Measurements from ENCODE around the gene SEL1L2.

DNA sequence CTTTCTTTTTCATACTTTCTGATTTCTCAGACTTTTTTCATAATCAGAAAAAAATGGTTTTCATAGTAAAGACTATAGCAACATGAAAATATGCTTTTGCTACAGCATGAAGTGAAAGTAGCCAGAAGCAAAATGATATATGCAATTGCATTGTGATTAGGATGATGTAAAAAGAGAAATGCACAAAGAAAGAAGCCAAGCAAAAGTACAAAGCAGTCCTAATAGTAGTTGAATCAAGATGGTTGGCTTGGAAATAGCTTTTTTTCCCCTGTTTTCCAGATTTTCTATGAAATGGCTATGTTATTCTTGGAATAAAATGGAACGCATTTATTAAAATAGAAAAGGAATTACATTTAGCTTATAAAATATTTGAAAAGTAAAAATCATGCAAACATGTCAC is 77.3 kb downstream of the SEL1L2 start:
- TF ChIP-seq, protein P1, sequence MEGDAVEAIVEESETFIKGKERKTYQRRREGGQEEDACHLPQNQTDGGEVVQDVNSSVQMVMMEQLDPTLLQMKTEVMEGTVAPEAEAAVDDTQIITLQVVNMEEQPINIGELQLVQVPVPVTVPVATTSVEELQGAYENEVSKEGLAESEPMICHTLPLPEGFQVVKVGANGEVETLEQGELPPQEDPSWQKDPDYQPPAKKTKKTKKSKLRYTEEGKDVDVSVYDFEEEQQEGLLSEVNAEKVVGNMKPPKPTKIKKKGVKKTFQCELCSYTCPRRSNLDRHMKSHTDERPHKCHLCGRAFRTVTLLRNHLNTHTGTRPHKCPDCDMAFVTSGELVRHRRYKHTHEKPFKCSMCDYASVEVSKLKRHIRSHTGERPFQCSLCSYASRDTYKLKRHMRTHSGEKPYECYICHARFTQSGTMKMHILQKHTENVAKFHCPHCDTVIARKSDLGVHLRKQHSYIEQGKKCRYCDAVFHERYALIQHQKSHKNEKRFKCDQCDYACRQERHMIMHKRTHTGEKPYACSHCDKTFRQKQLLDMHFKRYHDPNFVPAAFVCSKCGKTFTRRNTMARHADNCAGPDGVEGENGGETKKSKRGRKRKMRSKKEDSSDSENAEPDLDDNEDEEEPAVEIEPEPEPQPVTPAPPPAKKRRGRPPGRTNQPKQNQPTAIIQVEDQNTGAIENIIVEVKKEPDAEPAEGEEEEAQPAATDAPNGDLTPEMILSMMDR (IDR thresholded peaks at IDR 0.05; ENCODE audit: low read length): no peak
- TF ChIP-seq EZH2 (optimal IDR thresholded peaks at IDR 0.05; ENCODE audit: low read depth, low read length): no peak
